Kidney (tissue), 14 donors: ENCODE measurements around the gene SVIL. TPM values are rescaled to one million over a fixed set of nuclear protein-coding genes. Genes with fewer than 3 reads are reported as not detected.
"Not testable (repeated sequence)": the region's sequence is repeated elsewhere in the genome, so short reads cannot be mapped to it uniquely, and the experiment has no call there.

Source experiments
- DNase-seq, 5 donors: peaks; one replicate each; pipeline ENCODE4 v3.0.0-alpha.2; 2013 to 2020
- FAIRE-seq: peaks from 2 replicates; lab custom pipeline; 2012; peaks lifted over from hg19 to GRCh38; lab: Jason Lieb, UNC
- H3K27ac ChIP-seq, 2 donors: one replicate each; pipeline ENCODE4 v1.7.0; 2013; ENCODE audit warnings: low read depth in 2 of 2, low read length in 2 of 2, inconsistent platforms in 1 of 2
- H3K27me3 ChIP-seq: one replicate; pipeline ENCODE4 v1.7.1; 2013; ENCODE audit warnings: low read length, inconsistent platforms; ENCODE audit not compliant: control insufficient read depth, insufficient read depth
- H3K36me3 ChIP-seq, 3 donors: one replicate each; pipeline versions ENCODE4 v1.7.0 to v1.7.1; 2013; ENCODE audit warnings: low read length in 3 of 3, control low read depth in 1 of 3, inconsistent platforms in 1 of 3; ENCODE audit not compliant: insufficient read depth in 3 of 3, control insufficient read depth in 2 of 3
- H3K4me1 ChIP-seq, 3 donors: one replicate each; pipeline versions ENCODE4 v1.7.0 to v1.7.1; 2013; ENCODE audit warnings: low read length in 3 of 3, inconsistent platforms in 1 of 3, low read depth in 1 of 3; ENCODE audit not compliant: control insufficient read depth in 2 of 3, insufficient read depth in 2 of 3
- H3K4me3 ChIP-seq, 3 donors: one replicate each; pipeline versions ENCODE4 v1.7.0 to v1.8.1; 2013; ENCODE audit warnings: low read length in 3 of 3, control low read depth in 1 of 3, inconsistent platforms in 1 of 3
- H3K9ac ChIP-seq, 3 donors: one replicate each; pipeline versions ENCODE4 v1.7.0 to v1.7.1; 2013; ENCODE audit warnings: low read length in 3 of 3, control low read depth in 1 of 3, inconsistent platforms in 1 of 3
- H3K9me3 ChIP-seq, 3 donors: one replicate each; pipeline versions ENCODE4 v1.7.0 to v1.7.1; 2013; ENCODE audit warnings: low read length in 3 of 3, control low read depth in 1 of 3, inconsistent platforms in 1 of 3; ENCODE audit not compliant: control insufficient read depth in 2 of 3, insufficient read depth in 1 of 3
- CTCF ChIP-seq: IDR thresholded peaks from 3 replicates; pipeline ENCODE4 v1.5.1; 2012; ENCODE audit warnings: mild to moderate bottlenecking, moderate library complexity, borderline replicate concordance; ENCODE audit not compliant: insufficient read depth; ENCODE audit errors: extremely low read depth
- intact Hi-C: fragments of 100-400 bp; cut with DNase I; formaldehyde crosslinking; loops from one replicate; pipeline ENCODE4 v1.11.1; 2022
- polyA plus RNA-seq: library from polyadenylated mRNA; stranded (reverse); fragments of 350-450 nt; fragmentation: Illumina TruSeq; extraction: RNeasy Lipid Tissue Mini Kit (QIAGEN cat#74804); gene quantifications from one replicate; pipeline ENCODE4 v1.2.3, GENCODE V29; 2014; ENCODE audit warnings: low read depth, low replicate concordance; ENCODE audit not compliant: insufficient read depth
- total RNA-seq: library from RNA; stranded (reverse); fragmentation: NEBNext Ultra II Directional; extraction: Animal tissue kit (Norgen Biotek cat#: 25700); gene quantifications from one replicate; pipeline ENCODE4 v1.2.1, GENCODE V29; 2021
- donor health status: control.
- donor health status: control.
- donor health status: control.
- donor health status: control.
- donor health status: control.
- donor health status: DM: yes; HTN: yes; CAD: no.
- donor health status: Normal renal cell carcinoma (clear cell type).

SVIL gene
- total and polyA plus RNA-seq, 2 donors from 2014 or later, result 7.4 to 94.4 TPM

GRCh38 chr10:29590915-29591650, 43.7 kb downstream of the SVIL start:
- Histone ChIP-seq H3K9ac (no peak overlapping the region), H3K36me3 (no peaks in the 10 kb centered on the region), H3K27me3 (no peaks in the 10 kb centered on the region), H3K4me3 (no peak overlapping the region), H3K4me1 (peaks cover 0 to 3% (median 2%) of the 10 kb centered on the region in 3 donors), H3K27ac (no peak overlapping the region), H3K9me3 (no peaks in the 10 kb centered on the region)
- DNase-seq (no peak), FAIRE-seq (no peak)
- intact Hi-C loops, result no loop called here
- TF ChIP-seq CTCF, result no peak

- FAIRE-seq (no peak), DNase-seq (peak in 3 of 5 donors; percentile 44 to 66 (median 61))
These were observed 45.9 kb downstream of the SVIL start for GRCh38 chr10:29588629-29589421.

GRCh38 chr10:29587750-29588628, 46.8 kb downstream of the SVIL start:
- H3K4me3 ChIP-seq, H3K4me1 ChIP-seq, H3K9me3 ChIP-seq, FAIRE-seq, H3K27me3 ChIP-seq, H3K9ac ChIP-seq, H3K27ac ChIP-seq, H3K36me3 ChIP-seq, intact Hi-C loops: not testable (repeated sequence)
- peak in 1 of 5 donors; percentile 25 for DNase-seq

More at GRCh38 chr10:29588629-29589421, 45.9 kb downstream of the SVIL start:
- no peak for TF ChIP-seq CTCF
- no peak overlapping the region for H3K9ac ChIP-seq
- H3K27me3 ChIP-seq, result no peaks in the 10 kb centered on the region
- peaks cover 0 to 3% (median 2%) of the 10 kb centered on the region in 3 donors for H3K4me1 ChIP-seq
- H3K27ac ChIP-seq, result no peak overlapping the region
- intact Hi-C loops, result no loop called here
- H3K4me3 ChIP-seq, result no peak overlapping the region
- H3K36me3 ChIP-seq, result no peaks in the 10 kb centered on the region
- H3K9me3 ChIP-seq, result no peaks in the 10 kb centered on the region

- intact Hi-C loops, H3K27ac ChIP-seq: not testable (repeated sequence)
These were observed 47.5 kb downstream of the SVIL start for GRCh38 chr10:29587102-29587749.

More at GRCh38 chr10:29587102-29587749, 47.5 kb downstream of the SVIL start:
- not testable (repeated sequence) for H3K9ac ChIP-seq, FAIRE-seq, H3K4me3 ChIP-seq, H3K9me3 ChIP-seq, H3K27me3 ChIP-seq, H3K4me1 ChIP-seq, H3K36me3 ChIP-seq, DNase-seq
